Lung microvascular endothelial cell (primary cell): ENCODE data around the gene RASGRP3. TPM values are rescaled to one million over a fixed set of nuclear protein-coding genes. Genes with fewer than 3 reads are reported as not detected.

Source experiments
- DNase-seq, 2 donors: peaks; one replicate each; pipeline versions ENCODE4 v3.0.0 to v3.0.0-alpha.2; 2010; ENCODE audit warnings: low read depth in 2 of 2
- total RNA-seq: library from RNA; depleted of rRNA; stranded (reverse); fragments of >200 nt; gene quantifications from 2 replicates; pipeline ENCODE4 v1.2.1, GENCODE V29; 2014

RASGRP3 gene
- total RNA-seq, 1 donor from 2014 or later, result 180 TPM

GRCh38 chr2:33522576-33522975 is 46.1 kb downstream of the RASGRP3 start:
- DNase-seq, result no peak

DNA sequence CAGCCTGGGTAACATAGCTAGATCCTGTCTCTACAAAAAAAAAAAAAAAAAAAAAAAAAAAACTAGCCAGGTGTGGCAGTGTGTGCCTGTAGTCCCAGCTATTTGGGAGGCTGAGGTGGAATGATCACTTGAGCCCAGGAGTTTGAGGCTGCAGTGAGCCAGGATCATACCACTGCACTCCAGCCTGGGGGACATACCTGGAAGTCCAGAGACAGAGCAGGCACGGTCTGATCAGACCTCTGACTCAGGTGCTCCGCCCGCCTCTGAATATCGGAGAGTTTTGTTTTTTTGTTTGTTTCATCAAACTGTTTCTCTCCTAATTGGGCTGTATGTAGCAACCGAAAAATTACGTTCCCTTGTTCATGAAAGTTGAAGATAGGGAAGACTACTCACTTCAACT is 49.2 kb downstream of the RASGRP3 start:
- no peak for DNase-seq

- peak; percentile 56 to 64 for DNase-seq
Measured at GRCh38 chr2:33526132-33526531, 49.7 kb downstream of the RASGRP3 start.

DNA sequence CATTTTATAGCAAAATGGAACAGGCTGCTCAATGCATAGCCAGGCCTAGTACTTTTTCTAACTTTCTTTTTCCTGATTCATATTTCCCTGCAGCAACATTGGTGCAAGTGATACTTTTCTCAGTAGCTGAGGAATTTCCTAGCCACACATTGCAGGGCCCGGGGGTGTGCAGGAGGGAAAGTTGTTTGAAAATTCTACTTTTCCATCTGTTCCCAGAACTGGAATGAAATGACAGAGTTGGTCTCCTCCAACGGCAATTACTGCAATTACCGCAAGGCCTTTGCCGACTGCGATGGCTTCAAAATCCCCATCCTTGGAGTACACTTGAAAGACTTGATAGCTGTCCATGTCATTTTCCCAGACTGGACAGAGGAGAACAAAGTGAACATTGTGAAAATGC is 50.5 kb downstream of the RASGRP3 start:
- DNase-seq, result no peak

- DNase-seq, result no peak
Measured at GRCh38 chr2:33528441-33528950, 52.0 kb downstream of the RASGRP3 start.

GRCh38 chr2:33529771-33530481 is 53.5 kb downstream of the RASGRP3 start:
- DNase-seq, result peak in 1 of 2 donors; percentile 56

DNA sequence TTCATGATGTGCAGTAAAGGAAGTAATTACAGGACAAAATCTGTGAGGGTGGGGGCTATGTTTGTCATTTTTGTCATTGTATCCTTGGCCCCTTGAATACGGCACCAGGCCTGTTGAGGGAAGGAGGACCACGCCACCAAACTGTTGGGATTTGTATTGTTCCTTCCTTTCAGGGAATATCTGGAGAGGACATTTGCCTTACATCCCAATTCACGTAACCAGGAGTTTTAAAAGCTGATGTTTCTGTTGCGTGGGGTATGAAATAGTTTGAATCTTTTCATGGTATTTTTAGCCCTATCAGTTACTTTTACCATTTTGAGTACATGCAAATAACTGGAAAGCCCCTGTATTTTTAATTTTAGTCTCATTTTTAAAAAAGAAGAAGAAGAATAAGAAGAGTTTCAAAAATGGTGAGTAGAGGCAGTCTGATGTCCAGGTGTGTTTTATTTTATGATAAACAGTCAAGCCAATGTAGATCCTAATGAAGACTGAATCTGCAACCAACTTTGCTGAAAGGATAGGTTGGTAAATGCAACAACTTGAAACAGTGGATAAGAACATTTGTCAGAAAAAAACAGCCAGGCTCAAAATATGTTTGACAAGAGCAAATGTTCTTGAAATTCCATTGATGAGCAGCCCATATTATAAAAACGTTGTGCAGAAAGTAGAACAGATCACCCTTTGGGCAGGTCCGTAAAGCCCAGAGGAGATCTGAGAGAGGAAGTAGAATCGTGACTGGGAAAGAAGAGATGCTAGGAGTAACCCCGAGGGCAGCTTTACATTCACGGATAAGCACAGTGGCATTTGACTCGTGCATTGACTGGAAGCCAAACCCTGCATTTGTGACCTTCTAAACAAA is 54.5 kb downstream of the RASGRP3 start:
- DNase-seq, result no peak

GRCh38 chr2:33531549-33532059 is 55.2 kb downstream of the RASGRP3 start:
- DNase-seq, result no peak

DNA sequence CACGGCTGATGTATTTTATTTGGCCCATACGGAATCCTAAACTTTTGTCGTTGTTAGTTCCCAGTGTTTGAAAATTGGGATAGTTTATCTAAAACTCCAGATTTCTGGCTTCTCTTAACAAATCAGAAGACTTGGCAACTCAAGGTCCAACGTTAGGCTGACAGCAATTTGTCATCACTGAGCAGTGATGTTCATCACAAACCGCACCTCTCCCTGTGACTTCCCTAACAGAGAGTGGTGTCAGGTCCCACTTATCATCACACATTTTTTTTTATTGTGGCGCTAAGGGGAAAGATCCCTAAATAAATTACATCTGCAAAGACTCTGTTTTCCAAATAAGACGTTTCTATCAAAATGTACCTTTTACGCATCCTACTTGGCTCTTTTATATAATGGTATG is 55.7 kb downstream of the RASGRP3 start:
- no peak for DNase-seq

- DNase-seq, result no peak
Measured at GRCh38 chr2:33532966-33533365, 56.5 kb downstream of the RASGRP3 start.

DNA sequence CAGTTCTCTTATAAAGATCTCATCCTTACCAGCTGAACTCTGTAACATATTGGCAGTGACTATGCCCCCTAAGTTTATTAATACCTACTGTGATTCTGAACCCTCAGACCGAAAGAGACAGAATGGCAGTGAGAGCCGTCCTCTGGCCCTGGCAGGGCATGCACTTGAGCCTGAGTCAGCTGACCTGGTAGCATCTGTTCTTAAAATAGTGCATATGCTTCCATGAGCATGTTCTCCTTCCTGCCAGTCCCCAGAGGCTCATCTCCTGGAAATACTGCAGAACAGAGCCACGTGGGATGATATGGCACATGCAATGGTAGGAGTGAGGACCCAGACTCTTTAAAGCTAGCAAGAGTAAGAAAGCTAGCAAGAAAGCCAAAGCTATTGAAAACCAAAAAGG is 59.0 kb downstream of the RASGRP3 start:
- DNase-seq, result no peak

GRCh38 chr2:33541243-33541642 is 64.8 kb downstream of the RASGRP3 start:
- DNase-seq, result no peak

GRCh38 chr2:33550206-33550605 is 73.8 kb downstream of the RASGRP3 start:
- DNase-seq, result no peak

GRCh38 chr2:33552758-33553461 is 76.5 kb downstream of the RASGRP3 start:
- peak; percentile 59 to 81 for DNase-seq

GRCh38 chr2:33555681-33556080 is 79.2 kb downstream of the RASGRP3 start:
- DNase-seq, result no peak

- DNase-seq, result no peak
Measured at GRCh38 chr2:33559328-33559727, 82.9 kb downstream of the RASGRP3 start.

DNA sequence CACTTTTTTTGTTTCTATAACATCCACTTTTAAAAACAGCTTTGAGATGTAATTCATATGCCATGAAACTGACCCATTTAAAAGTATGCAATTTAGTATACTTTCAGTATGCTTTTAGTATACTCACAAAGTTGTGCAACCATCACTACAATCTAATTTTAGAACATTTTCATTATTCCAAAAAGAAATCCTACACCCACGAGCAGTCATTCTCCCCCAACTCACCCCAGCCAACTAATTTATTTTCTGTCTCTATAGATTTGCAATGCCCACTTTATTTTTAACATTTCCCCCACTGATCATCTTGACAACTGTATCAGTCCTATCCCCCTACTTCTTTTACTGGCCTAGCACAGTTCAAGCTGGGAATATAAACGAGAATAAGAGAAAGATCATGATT is 83.6 kb downstream of the RASGRP3 start:
- no peak for DNase-seq

GRCh38 chr2:33561872-33562271 is 85.4 kb downstream of the RASGRP3 start:
- DNase-seq, result no peak

GRCh38 chr2:33570681-33571080 is 94.2 kb downstream of the RASGRP3 start:
- no peak for DNase-seq

- no peak for DNase-seq
Measured at GRCh38 chr2:33573657-33574056, 97.2 kb downstream of the RASGRP3 start.

- DNase-seq, result no peak
Measured at GRCh38 chr2:33577084-33577483, 100.6 kb downstream of the RASGRP3 start.

GRCh38 chr2:33577668-33578067 is 101.2 kb downstream of the RASGRP3 start:
- peak in 1 of 2 donors; percentile 35 for DNase-seq
